Measurements from ENCODE around the gene TOX2.

Gene TOX2

GRCh38 chr20:43946206-43946491 lies 31.5 kb downstream of the TOX2 start:
- Histone ChIP-seq H3K27me3 (replicated peaks; ENCODE audit: control insufficient read depth, insufficient read depth, low read length, poor library complexity, severe bottlenecking) (no peaks in the 10 kb centered on the region), H3K4me3 (ENCODE audit: insufficient read depth, low read depth, low read length, poor library complexity, severe bottlenecking) (no peak overlapping the region), H3K9me3 (ENCODE audit: control insufficient read depth, low read length) (no peaks in the 10 kb centered on the region), H3K27ac (ENCODE audit: insufficient read depth, low read length, poor library complexity, severe bottlenecking) (no peak overlapping the region), H3K4me1 (ENCODE audit: control insufficient read depth, insufficient read depth, low read length, poor library complexity, severe bottlenecking) (peaks cover 47% of the 10 kb centered on the region), H3K36me3 (ENCODE audit: control insufficient read depth, insufficient read depth, low read length) (no peaks in the 10 kb centered on the region)
- DNase-seq: no peak

DNA sequence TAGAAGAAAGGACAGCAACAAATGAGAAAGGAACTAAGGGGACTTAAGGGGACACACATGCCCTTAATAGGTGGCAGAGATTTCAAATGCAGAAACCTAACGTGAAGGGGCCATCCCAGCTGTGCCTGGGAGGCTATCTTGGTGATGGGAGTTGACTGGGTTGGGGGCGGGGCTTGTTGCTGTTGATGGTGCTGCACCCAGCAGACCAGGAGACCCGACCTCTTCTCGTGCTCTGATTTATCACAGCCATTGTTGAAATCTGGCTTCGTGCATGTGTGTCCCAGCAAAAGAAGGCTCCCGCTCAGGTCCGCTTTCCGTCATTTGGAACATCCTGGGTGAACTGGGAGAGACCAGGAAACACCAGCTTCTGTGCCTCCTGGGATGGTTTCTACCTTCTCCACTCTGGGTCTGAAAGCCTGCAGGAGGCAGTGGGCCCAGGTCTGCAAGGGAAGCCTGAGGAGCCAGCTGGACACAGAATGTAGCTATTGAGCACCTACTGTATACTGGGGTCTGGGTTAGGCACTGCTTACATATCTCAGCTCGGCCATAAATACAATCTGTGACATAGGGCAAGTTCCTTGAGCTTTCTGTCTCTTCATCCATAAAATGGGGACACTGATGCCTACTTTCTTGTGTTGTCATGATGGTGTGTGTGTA lies 32.1 kb downstream of the TOX2 start:
- H3K9me3 ChIP-seq (ENCODE audit: control insufficient read depth, low read length): no peaks in the 10 kb centered on the region
- H3K27me3 ChIP-seq (replicated peaks; ENCODE audit: control insufficient read depth, insufficient read depth, low read length, poor library complexity, severe bottlenecking): no peaks in the 10 kb centered on the region
- no peak overlapping the region for H3K4me3 ChIP-seq (ENCODE audit: insufficient read depth, low read depth, low read length, poor library complexity, severe bottlenecking)
- H3K27ac ChIP-seq (ENCODE audit: insufficient read depth, low read length, poor library complexity, severe bottlenecking): no peak overlapping the region
- no peaks in the 10 kb centered on the region for H3K36me3 ChIP-seq (ENCODE audit: control insufficient read depth, insufficient read depth, low read length)
- DNase-seq: no peak
- peaks cover 47% of the 10 kb centered on the region for H3K4me1 ChIP-seq (ENCODE audit: control insufficient read depth, insufficient read depth, low read length, poor library complexity, severe bottlenecking)

GRCh38 chr20:43947316-43947710 lies 32.7 kb downstream of the TOX2 start:
- Histone ChIP-seq H3K9me3 (ENCODE audit: control insufficient read depth, low read length) (no peaks in the 10 kb centered on the region), H3K27me3 (replicated peaks; ENCODE audit: control insufficient read depth, insufficient read depth, low read length, poor library complexity, severe bottlenecking) (no peaks in the 10 kb centered on the region), H3K36me3 (ENCODE audit: control insufficient read depth, insufficient read depth, low read length) (no peaks in the 10 kb centered on the region), H3K4me3 (ENCODE audit: insufficient read depth, low read depth, low read length, poor library complexity, severe bottlenecking) (no peak overlapping the region), H3K4me1 (ENCODE audit: control insufficient read depth, insufficient read depth, low read length, poor library complexity, severe bottlenecking) (peaks cover 45% of the 10 kb centered on the region), H3K27ac (ENCODE audit: insufficient read depth, low read length, poor library complexity, severe bottlenecking) (no peak overlapping the region)
- DNase-seq: no peak

DNA sequence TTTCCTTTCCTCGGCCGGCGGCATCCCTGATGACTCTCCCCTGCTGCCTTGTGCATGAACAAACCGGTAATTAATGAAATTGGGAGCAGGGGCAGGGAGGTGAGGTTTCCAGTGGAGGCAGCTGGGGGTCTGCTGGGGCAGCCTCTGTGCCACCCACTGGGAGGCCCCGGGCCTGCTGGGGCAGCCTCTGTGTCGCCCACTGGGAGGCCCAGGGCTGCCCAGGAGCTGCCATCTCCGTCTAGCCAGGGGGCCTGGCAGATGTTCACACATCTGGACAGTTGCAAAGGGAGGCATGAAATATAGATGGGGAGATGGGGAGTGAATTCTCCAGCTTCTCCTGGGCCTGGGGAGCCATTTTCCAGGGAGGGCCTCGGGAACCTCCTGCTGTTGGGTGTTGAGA lies 33.8 kb downstream of the TOX2 start:
- Histone ChIP-seq H3K4me1 (ENCODE audit: control insufficient read depth, insufficient read depth, low read length, poor library complexity, severe bottlenecking) (peaks cover 43% of the 10 kb centered on the region), H3K36me3 (ENCODE audit: control insufficient read depth, insufficient read depth, low read length) (no peaks in the 10 kb centered on the region), H3K27me3 (replicated peaks; ENCODE audit: control insufficient read depth, insufficient read depth, low read length, poor library complexity, severe bottlenecking) (no peaks in the 10 kb centered on the region), H3K9me3 (ENCODE audit: control insufficient read depth, low read length) (no peaks in the 10 kb centered on the region), H3K27ac (ENCODE audit: insufficient read depth, low read length, poor library complexity, severe bottlenecking) (no peak overlapping the region), H3K4me3 (ENCODE audit: insufficient read depth, low read depth, low read length, poor library complexity, severe bottlenecking) (no peak overlapping the region)
- DNase-seq: no peak

- Histone ChIP-seq H3K4me1 (ENCODE audit: control insufficient read depth, insufficient read depth, low read length, poor library complexity, severe bottlenecking) (peaks cover 47% of the 10 kb centered on the region), H3K9me3 (ENCODE audit: control insufficient read depth, low read length) (no peaks in the 10 kb centered on the region), H3K27ac (ENCODE audit: insufficient read depth, low read length, poor library complexity, severe bottlenecking) (no peak overlapping the region), H3K4me3 (ENCODE audit: insufficient read depth, low read depth, low read length, poor library complexity, severe bottlenecking) (no peak overlapping the region), H3K27me3 (replicated peaks; ENCODE audit: control insufficient read depth, insufficient read depth, low read length, poor library complexity, severe bottlenecking) (peaks cover 2% of the 10 kb centered on the region), H3K36me3 (ENCODE audit: control insufficient read depth, insufficient read depth, low read length) (no peaks in the 10 kb centered on the region)
- no peak for DNase-seq
Measured at GRCh38 chr20:43949248-43949647, 34.6 kb downstream of the TOX2 start.

DNA sequence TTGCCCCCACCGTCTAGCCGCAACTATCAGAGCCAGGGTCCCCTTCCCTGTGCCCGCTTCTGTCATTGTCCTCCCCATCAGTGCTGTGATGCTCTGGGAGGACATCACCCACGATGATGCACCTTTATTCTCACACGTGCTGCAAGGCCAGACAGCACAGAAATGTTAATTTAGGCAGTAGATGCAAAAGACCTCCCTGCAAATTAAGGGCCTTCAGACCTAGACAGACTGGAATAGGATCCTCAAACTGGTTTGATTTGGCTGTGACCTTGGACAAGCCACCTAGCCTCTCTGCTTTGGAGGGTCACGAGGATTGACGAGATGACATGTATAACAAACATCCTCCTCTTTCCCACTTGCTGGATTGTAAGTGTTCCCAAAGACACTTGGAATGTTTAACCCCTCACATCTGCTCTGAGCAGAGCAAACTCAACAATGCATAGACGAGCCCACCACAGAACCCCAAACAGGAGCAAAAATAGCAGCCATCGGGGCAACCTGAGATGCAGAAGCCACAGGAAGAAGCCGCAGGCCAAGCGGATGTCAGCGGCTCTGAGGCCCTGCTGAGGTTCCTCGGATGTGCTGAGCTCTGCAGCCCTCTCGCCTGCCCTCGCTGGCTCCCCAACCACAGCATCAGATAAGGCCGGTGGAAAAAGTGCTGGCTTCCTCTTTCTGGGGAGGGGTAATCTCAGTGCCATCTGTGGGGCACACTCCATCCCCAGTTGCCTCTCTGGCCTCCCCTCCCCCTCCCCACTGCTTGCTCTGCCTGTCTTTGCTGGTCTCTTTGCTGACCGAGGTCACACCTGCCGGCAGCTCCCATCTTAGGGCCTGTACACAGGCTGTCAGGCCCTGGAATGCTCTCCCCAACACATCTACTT lies 35.3 kb downstream of the TOX2 start:
- Histone ChIP-seq H3K27me3 (replicated peaks; ENCODE audit: control insufficient read depth, insufficient read depth, low read length, poor library complexity, severe bottlenecking) (peaks cover 3% of the 10 kb centered on the region), H3K27ac (ENCODE audit: insufficient read depth, low read length, poor library complexity, severe bottlenecking) (no peak overlapping the region), H3K4me1 (ENCODE audit: control insufficient read depth, insufficient read depth, low read length, poor library complexity, severe bottlenecking) (peaks cover 54% of the 10 kb centered on the region), H3K36me3 (ENCODE audit: control insufficient read depth, insufficient read depth, low read length) (no peaks in the 10 kb centered on the region), H3K4me3 (ENCODE audit: insufficient read depth, low read depth, low read length, poor library complexity, severe bottlenecking) (no peak overlapping the region), H3K9me3 (ENCODE audit: control insufficient read depth, low read length) (no peaks in the 10 kb centered on the region)
- DNase-seq: peak; percentile 57 to 67 (median 66)

GRCh38 chr20:43953919-43954592 lies 39.4 kb downstream of the TOX2 start:
- peaks cover 3% of the 10 kb centered on the region for H3K27me3 ChIP-seq (replicated peaks; ENCODE audit: control insufficient read depth, insufficient read depth, low read length, poor library complexity, severe bottlenecking)
- peaks cover 69% of the 10 kb centered on the region for H3K4me1 ChIP-seq (ENCODE audit: control insufficient read depth, insufficient read depth, low read length, poor library complexity, severe bottlenecking)
- DNase-seq: no peak
- H3K27ac ChIP-seq (ENCODE audit: insufficient read depth, low read length, poor library complexity, severe bottlenecking): no peak overlapping the region
- no peak overlapping the region for H3K4me3 ChIP-seq (ENCODE audit: insufficient read depth, low read depth, low read length, poor library complexity, severe bottlenecking)
- no peaks in the 10 kb centered on the region for H3K36me3 ChIP-seq (ENCODE audit: control insufficient read depth, insufficient read depth, low read length)
- H3K9me3 ChIP-seq (ENCODE audit: control insufficient read depth, low read length): no peaks in the 10 kb centered on the region

DNA sequence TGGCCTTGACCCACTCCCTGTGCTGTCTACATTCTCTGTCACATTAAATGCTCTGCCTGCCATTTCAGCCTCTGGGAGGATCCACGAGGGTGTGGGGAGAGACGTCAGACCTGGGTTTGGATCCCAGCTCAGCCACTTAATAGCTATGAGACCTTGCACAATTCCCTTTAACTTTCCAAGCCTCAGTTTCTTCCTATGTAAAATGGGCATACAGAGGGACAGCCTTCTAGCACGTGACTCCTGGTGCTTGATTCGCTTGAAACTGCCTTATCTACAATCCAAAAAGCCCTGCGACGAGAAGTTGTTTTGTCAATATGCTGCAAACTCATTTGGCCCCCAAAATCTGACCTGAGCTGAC lies 40.0 kb downstream of the TOX2 start:
- no peak overlapping the region for H3K27ac ChIP-seq (ENCODE audit: insufficient read depth, low read length, poor library complexity, severe bottlenecking)
- peaks cover 3% of the 10 kb centered on the region for H3K27me3 ChIP-seq (replicated peaks; ENCODE audit: control insufficient read depth, insufficient read depth, low read length, poor library complexity, severe bottlenecking)
- H3K9me3 ChIP-seq (ENCODE audit: control insufficient read depth, low read length): no peaks in the 10 kb centered on the region
- no peak for DNase-seq
- peaks cover 67% of the 10 kb centered on the region for H3K4me1 ChIP-seq (ENCODE audit: control insufficient read depth, insufficient read depth, low read length, poor library complexity, severe bottlenecking)
- H3K36me3 ChIP-seq (ENCODE audit: control insufficient read depth, insufficient read depth, low read length): no peaks in the 10 kb centered on the region
- H3K4me3 ChIP-seq (ENCODE audit: insufficient read depth, low read depth, low read length, poor library complexity, severe bottlenecking): no peak overlapping the region

DNA sequence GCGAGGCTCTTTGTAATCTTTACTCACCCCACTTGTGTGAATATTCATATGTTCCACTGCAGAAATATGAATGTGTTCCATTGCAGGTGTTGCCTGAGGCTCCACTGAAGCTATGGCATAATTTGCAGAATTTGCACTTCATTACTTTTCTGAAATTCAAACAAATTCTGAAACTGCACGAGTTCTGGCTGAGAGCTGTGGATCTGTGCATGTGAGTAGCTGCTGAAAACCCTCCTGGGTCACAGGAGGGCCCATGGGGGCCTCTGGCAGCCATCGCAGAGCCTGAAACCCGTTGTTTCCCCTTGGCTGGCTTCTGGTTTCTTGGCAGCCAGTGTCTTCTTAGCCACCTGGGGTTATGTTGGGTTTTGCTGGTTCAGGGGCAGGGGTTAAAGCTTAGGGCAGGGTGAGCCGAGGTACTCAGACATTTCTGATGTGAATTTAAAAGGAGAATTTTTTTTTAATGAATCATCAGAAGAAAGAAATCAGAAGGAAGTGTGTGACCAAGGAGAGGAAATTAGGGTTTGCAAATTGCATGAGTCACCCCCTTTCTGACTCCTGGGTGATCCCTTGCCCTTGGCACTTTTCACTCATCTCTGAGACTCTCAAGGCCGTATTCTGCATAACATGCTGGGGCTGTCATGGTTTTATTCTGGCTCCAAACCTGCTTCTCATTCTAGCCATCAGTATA lies 40.6 kb downstream of the TOX2 start:
- Histone ChIP-seq H3K9me3 (ENCODE audit: control insufficient read depth, low read length) (no peaks in the 10 kb centered on the region), H3K27ac (ENCODE audit: insufficient read depth, low read length, poor library complexity, severe bottlenecking) (no peak overlapping the region), H3K4me1 (ENCODE audit: control insufficient read depth, insufficient read depth, low read length, poor library complexity, severe bottlenecking) (peaks cover 67% of the 10 kb centered on the region), H3K36me3 (ENCODE audit: control insufficient read depth, insufficient read depth, low read length) (no peaks in the 10 kb centered on the region), H3K27me3 (replicated peaks; ENCODE audit: control insufficient read depth, insufficient read depth, low read length, poor library complexity, severe bottlenecking) (peaks cover 3% of the 10 kb centered on the region), H3K4me3 (ENCODE audit: insufficient read depth, low read depth, low read length, poor library complexity, severe bottlenecking) (no peak overlapping the region)
- peak; percentile 11 to 45 (median 28) for DNase-seq
